OCI-LY1 (cell line): ENCODE measurements around the gene PSMA7.

Experiments
- H2AFZ ChIP-seq: fragments of 200-600 bp; sonication (generic), shearing (Covaris generic); 2 replicates; pipeline ENCODE4 v1.6.0; 2014; ENCODE audit warnings: antibody characterized with exemption, mild to moderate bottlenecking, low read length
- H3F3A ChIP-seq: fragments of 200-600 bp; sonication (generic), shearing (Covaris generic); 2 replicates; pipeline ENCODE4 v1.6.0; 2014; ENCODE audit warnings: mild to moderate bottlenecking, antibody characterized with exemption, low read length, moderate library complexity; ENCODE audit not compliant: insufficient read depth
- H3K27ac ChIP-seq: fragments of 200-600 bp; sonication (generic); 2 replicates; pipeline ENCODE4 v1.5.1; 2014; ENCODE audit warnings: low read length, mixed run types, mild to moderate bottlenecking, low read depth; ENCODE audit not compliant: poor library complexity, severe bottlenecking
- H3K27me3 ChIP-seq: fragments of 200-600 bp; sonication (generic); 2 replicates; pipeline ENCODE4 v1.6.0; 2014; ENCODE audit warnings: antibody characterized with exemption, mild to moderate bottlenecking, low read length, moderate library complexity; ENCODE audit not compliant: insufficient read depth
- H3K36me3 ChIP-seq: fragments of 200-600 bp; sonication (generic); 2 replicates; pipeline ENCODE4 v1.6.1; 2014; ENCODE audit warnings: mild to moderate bottlenecking, antibody characterized with exemption, low read length, moderate library complexity, mixed read lengths; ENCODE audit not compliant: insufficient read depth
- H3K4me1 ChIP-seq: fragments of 200-600 bp; sonication (generic); 2 replicates; pipeline ENCODE4 v1.5.1; 2014; ENCODE audit warnings: mild to moderate bottlenecking, low read length, moderate library complexity; ENCODE audit not compliant: insufficient read depth, severe bottlenecking
- H3K4me2 ChIP-seq: fragments of 200-600 bp; sonication (generic), shearing (Covaris generic); 2 replicates; pipeline ENCODE4 v1.6.1; 2014; ENCODE audit warnings: low read length
- H3K4me3 ChIP-seq: fragments of 200-600 bp; sonication (generic); 2 replicates; pipeline ENCODE4 v1.5.1; 2014; ENCODE audit warnings: low read length, low read depth, mild to moderate bottlenecking, mixed read lengths; ENCODE audit not compliant: poor library complexity, severe bottlenecking
- H3K79me2 ChIP-seq: fragments of 200-600 bp; shearing (Covaris generic); 2 replicates; pipeline ENCODE4 v1.6.1; 2016; ENCODE audit warnings: mixed run types, low read length, mixed read lengths; ENCODE audit not compliant: insufficient read depth
- H3K9ac ChIP-seq: fragments of 200-600 bp; sonication (generic), shearing (Covaris generic); 2 replicates; pipeline ENCODE4 v1.6.1; 2014; ENCODE audit warnings: mild to moderate bottlenecking, low read length, mixed read lengths
- H3K9me2 ChIP-seq: fragments of 200-600 bp; sonication (generic), shearing (Covaris generic); 2 replicates; pipeline ENCODE4 v1.6.1; 2014; ENCODE audit warnings: low read depth, mild to moderate bottlenecking, low read length, mixed read lengths
- H3K9me3 ChIP-seq: fragments of 200-600 bp; shearing (Covaris generic); 2 replicates; pipeline ENCODE4 v1.6.1; 2014; ENCODE audit warnings: low read length, mixed read lengths
- H4K20me1 ChIP-seq: fragments of 200-600 bp; sonication (generic), shearing (Covaris generic); 2 replicates; pipeline ENCODE4 v1.6.0; 2016; ENCODE audit warnings: mild to moderate bottlenecking, low read length; ENCODE audit not compliant: insufficient read depth
- EZH2 ChIP-seq: fragments of 200-600 bp; sonication (generic), shearing (Covaris generic); IDR thresholded peaks from 2 replicates; pipeline ENCODE4 v1.8.0; 2017; ENCODE audit warnings: borderline replicate concordance, mixed run types, mild to moderate bottlenecking, antibody characterized with exemption, low read length, moderate library complexity, mixed read lengths
- TF ChIP-seq, protein P1 (sequence below): fragments of 200-600 bp; sonication (generic), shearing (Covaris generic); IDR thresholded peaks from 2 replicates; pipeline ENCODE4 v1.5.1; 2017; ENCODE audit warnings: mild to moderate bottlenecking, antibody characterized with exemption, low read length, moderate library complexity, mixed read lengths

PSMA7 gene

GRCh38 chr20:62089393-62089792, 53.8 kb downstream of the PSMA7 start:
- Histone ChIP-seq H3K9me2 (no peaks in the 10 kb centered on the region), H3K27ac (no peak overlapping the region), H4K20me1 (no peaks in the 10 kb centered on the region), H3K4me2 (no peak overlapping the region), H3F3A (no peaks in the 10 kb centered on the region), H2AFZ (no peak overlapping the region), H3K79me2 (no peaks in the 10 kb centered on the region), H3K9ac (no peak overlapping the region), H3K9me3 (no peaks in the 10 kb centered on the region), H3K36me3 (no peaks in the 10 kb centered on the region), H3K4me3 (no peak overlapping the region), H3K4me1 (no peaks in the 10 kb centered on the region), H3K27me3 (peaks cover 10% of the 10 kb centered on the region; the same call in 1 of the 2 replicates)
- TF ChIP-seq EZH2 = no peak
- TF ChIP-seq, protein P1, sequence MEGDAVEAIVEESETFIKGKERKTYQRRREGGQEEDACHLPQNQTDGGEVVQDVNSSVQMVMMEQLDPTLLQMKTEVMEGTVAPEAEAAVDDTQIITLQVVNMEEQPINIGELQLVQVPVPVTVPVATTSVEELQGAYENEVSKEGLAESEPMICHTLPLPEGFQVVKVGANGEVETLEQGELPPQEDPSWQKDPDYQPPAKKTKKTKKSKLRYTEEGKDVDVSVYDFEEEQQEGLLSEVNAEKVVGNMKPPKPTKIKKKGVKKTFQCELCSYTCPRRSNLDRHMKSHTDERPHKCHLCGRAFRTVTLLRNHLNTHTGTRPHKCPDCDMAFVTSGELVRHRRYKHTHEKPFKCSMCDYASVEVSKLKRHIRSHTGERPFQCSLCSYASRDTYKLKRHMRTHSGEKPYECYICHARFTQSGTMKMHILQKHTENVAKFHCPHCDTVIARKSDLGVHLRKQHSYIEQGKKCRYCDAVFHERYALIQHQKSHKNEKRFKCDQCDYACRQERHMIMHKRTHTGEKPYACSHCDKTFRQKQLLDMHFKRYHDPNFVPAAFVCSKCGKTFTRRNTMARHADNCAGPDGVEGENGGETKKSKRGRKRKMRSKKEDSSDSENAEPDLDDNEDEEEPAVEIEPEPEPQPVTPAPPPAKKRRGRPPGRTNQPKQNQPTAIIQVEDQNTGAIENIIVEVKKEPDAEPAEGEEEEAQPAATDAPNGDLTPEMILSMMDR = no peak

DNA sequence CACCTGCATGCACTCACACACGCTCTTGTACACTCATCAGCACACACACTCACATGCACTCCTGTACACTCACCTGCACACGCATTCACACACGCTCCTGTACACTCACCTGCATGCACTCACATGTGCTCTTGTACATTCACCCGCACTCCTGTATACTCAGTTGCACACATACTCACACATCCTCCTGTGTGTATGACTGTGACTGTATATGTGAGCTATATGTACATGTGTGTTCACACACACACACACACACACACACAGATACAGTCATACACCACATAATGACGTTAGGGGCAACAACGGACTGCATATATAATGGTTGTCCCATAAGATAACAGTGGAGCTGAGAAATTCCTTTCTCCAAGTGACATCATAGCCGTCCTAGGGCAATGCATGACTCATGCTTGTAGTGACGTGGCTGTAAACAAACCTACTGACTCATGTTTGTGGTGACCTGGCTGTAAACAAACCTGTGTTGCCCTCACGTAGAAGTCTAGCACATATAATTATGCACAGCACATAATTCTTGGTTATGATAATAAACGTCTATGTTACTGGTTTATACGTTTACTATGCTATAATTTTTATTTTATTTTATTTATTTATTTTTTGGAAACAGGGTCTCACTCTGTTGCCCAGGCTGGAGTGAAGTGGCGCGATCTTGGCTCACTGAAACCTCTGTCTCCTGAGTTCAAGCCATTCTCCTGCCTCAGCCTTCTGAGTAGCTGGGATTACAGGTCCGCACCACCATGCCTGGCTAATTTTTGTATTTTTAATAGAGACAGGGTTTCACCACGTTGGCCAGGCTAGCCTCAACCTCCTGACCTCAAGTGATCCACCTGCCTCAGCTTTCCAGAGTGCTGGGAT, 54.7 kb downstream of the PSMA7 start:
- no peaks in the 10 kb centered on the region for H3K4me1 ChIP-seq
- no peak overlapping the region for H3K9ac ChIP-seq
- no peaks in the 10 kb centered on the region for H3K79me2 ChIP-seq
- no peak overlapping the region for H3K4me3 ChIP-seq
- no peaks in the 10 kb centered on the region for H3F3A ChIP-seq
- H3K36me3 ChIP-seq = no peaks in the 10 kb centered on the region
- H3K27me3 ChIP-seq = peaks cover 10% of the 10 kb centered on the region; the same call in 1 of the 2 replicates
- H3K9me3 ChIP-seq = no peaks in the 10 kb centered on the region
- no peak overlapping the region for H2AFZ ChIP-seq
- no peak overlapping the region for H3K4me2 ChIP-seq
- H3K9me2 ChIP-seq = no peaks in the 10 kb centered on the region
- TF ChIP-seq, protein P1 = no peak
- TF ChIP-seq EZH2 = no peak
- H4K20me1 ChIP-seq = no peaks in the 10 kb centered on the region
- H3K27ac ChIP-seq = no peak overlapping the region

- TF ChIP-seq, protein P1 = no peak
- TF ChIP-seq EZH2 = no peak
- Histone ChIP-seq H3K36me3 (no peaks in the 10 kb centered on the region), H4K20me1 (no peaks in the 10 kb centered on the region)
Measured at GRCh38 chr20:62087632-62088031, 55.6 kb downstream of the PSMA7 start.

More at GRCh38 chr20:62087632-62088031, 55.6 kb downstream of the PSMA7 start:
- no peaks in the 10 kb centered on the region for H3K79me2 ChIP-seq
- H3K4me1 ChIP-seq = no peaks in the 10 kb centered on the region
- no peak overlapping the region for H3K9ac ChIP-seq
- H3K4me2 ChIP-seq = no peak overlapping the region
- no peak overlapping the region for H3K4me3 ChIP-seq
- H2AFZ ChIP-seq = no peak overlapping the region
- no peaks in the 10 kb centered on the region for H3K9me2 ChIP-seq
- no peak overlapping the region for H3K27ac ChIP-seq
- H3K9me3 ChIP-seq = no peaks in the 10 kb centered on the region
- no peaks in the 10 kb centered on the region for H3F3A ChIP-seq
- peaks cover 6% of the 10 kb centered on the region; the same call in 1 of the 2 replicates for H3K27me3 ChIP-seq
